Liver (tissue), 3 donors: Measurements from ENCODE around the gene TMEM43.
"Not testable (repeated sequence)": the region's sequence is repeated elsewhere in the genome, so short reads cannot be mapped to it uniquely, and the experiment has no call there.

ENCODE experiments used
- ATF3 ChIP-seq: IDR thresholded peaks from 2 replicates; pipeline ENCODE4 v1.6.1; 2016; ENCODE audit warnings: antibody characterized with exemption
- JUND ChIP-seq, 2 donors: IDR thresholded peaks; 2 replicates each; pipeline ENCODE4 v1.6.1; 2016; ENCODE audit warnings: antibody characterized with exemption in 2 of 2
- SP1 ChIP-seq: IDR thresholded peaks from 2 replicates; pipeline ENCODE4 v1.6.1; 2018; ENCODE audit warnings: antibody characterized with exemption, mild to moderate bottlenecking
- YY1 ChIP-seq: IDR thresholded peaks from 2 replicates; pipeline ENCODE4 v1.6.1; 2016; ENCODE audit warnings: antibody characterized with exemption, mild to moderate bottlenecking
- TF ChIP-seq, protein P1 (sequence below): fragments of 150-350 bp; IDR thresholded peaks from 2 replicates; pipeline ENCODE4 v1.5.1; 2017; ENCODE audit warnings: improper control_type of control experiment, low read depth, low read length; ENCODE audit not compliant: missing input control
- TF ChIP-seq, protein P2 (sequence below): IDR thresholded peaks from 2 replicates; pipeline ENCODE4 v1.6.1; 2016; ENCODE audit warnings: antibody characterized with exemption
- donor health status: healthy.
- donor health status: healthy.

GRCh38 chr3:14120921-14121448 lies 3.9 kb upstream of the TMEM43 start:
- TF ChIP-seq, protein P1, sequence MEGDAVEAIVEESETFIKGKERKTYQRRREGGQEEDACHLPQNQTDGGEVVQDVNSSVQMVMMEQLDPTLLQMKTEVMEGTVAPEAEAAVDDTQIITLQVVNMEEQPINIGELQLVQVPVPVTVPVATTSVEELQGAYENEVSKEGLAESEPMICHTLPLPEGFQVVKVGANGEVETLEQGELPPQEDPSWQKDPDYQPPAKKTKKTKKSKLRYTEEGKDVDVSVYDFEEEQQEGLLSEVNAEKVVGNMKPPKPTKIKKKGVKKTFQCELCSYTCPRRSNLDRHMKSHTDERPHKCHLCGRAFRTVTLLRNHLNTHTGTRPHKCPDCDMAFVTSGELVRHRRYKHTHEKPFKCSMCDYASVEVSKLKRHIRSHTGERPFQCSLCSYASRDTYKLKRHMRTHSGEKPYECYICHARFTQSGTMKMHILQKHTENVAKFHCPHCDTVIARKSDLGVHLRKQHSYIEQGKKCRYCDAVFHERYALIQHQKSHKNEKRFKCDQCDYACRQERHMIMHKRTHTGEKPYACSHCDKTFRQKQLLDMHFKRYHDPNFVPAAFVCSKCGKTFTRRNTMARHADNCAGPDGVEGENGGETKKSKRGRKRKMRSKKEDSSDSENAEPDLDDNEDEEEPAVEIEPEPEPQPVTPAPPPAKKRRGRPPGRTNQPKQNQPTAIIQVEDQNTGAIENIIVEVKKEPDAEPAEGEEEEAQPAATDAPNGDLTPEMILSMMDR: not testable (repeated sequence)
- TF ChIP-seq YY1; JUND (IDR thresholded peaks at IDR 0.05); ATF3; SP1: not testable (repeated sequence)
- TF ChIP-seq, protein P2, sequence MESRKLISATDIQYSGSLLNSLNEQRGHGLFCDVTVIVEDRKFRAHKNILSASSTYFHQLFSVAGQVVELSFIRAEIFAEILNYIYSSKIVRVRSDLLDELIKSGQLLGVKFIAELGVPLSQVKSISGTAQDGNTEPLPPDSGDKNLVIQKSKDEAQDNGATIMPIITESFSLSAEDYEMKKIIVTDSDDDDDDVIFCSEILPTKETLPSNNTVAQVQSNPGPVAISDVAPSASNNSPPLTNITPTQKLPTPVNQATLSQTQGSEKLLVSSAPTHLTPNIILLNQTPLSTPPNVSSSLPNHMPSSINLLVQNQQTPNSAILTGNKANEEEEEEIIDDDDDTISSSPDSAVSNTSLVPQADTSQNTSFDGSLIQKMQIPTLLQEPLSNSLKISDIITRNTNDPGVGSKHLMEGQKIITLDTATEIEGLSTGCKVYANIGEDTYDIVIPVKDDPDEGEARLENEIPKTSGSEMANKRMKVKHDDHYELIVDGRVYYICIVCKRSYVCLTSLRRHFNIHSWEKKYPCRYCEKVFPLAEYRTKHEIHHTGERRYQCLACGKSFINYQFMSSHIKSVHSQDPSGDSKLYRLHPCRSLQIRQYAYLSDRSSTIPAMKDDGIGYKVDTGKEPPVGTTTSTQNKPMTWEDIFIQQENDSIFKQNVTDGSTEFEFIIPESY: not testable (repeated sequence)
